Globus pallidus (tissue), 1 donor: ENCODE results near the gene G3BP1.
"Not testable (repeated sequence)": the region's sequence is repeated elsewhere in the genome, so short reads cannot be mapped to it uniquely, and the experiment has no call there.

Experiments used
- DNase-seq: peaks from one replicate; pipeline ENCODE4 v3.0.0-alpha.2; 2015; ENCODE audit warnings: low spot score

The G3BP1 gene

GRCh38 chr5:151755383-151755782 lies 16.4 kb upstream of the G3BP1 start:
- DNase-seq, result no peak

GRCh38 chr5:151757233-151758140 lies 14.3 kb upstream of the G3BP1 start:
- no peak for DNase-seq

GRCh38 chr5:151758141-151758429 lies 13.7 kb upstream of the G3BP1 start:
- no peak for DNase-seq

GRCh38 chr5:151758430-151759241 lies 13.1 kb upstream of the G3BP1 start, which contains the start of gene ATOX1:
Gene ATOX1, minus strand, starts transcription at chr5:151758631. Its CDS starts 80 bp downstream, at chr5:151758551.
- DNase-seq, result peak; percentile 93

GRCh38 chr5:151764801-151765200 lies 7.0 kb upstream of the G3BP1 start:
- no peak for DNase-seq

GRCh38 chr5:151766975-151767374 lies 4.8 kb upstream of the G3BP1 start:
- no peak for DNase-seq

GRCh38 chr5:151770383-151771258 lies 1.1 kb upstream of the G3BP1 start:
- DNase-seq, result peak; percentile 73

- DNase-seq, result peak; percentile 51
Observed at GRCh38 chr5:151772029-151772845, 483 bp downstream of the G3BP1 start.

- DNase-seq, result no peak
Observed at GRCh38 chr5:151772846-151773561, 1.2 kb downstream of the G3BP1 start.

GRCh38 chr5:151773951-151774350 lies 2.2 kb downstream of the G3BP1 start:
- no peak for DNase-seq

GRCh38 chr5:151775025-151775606 lies 3.4 kb downstream of the G3BP1 start:
- DNase-seq, result no peak

GRCh38 chr5:151779531-151780125 lies 7.9 kb downstream of the G3BP1 start:
- no peak for DNase-seq

- DNase-seq, result no peak
Observed at GRCh38 chr5:151780348-151780747, 8.6 kb downstream of the G3BP1 start.

GRCh38 chr5:151781201-151781600 lies 9.4 kb downstream of the G3BP1 start:
- no peak for DNase-seq

- not testable (repeated sequence) for DNase-seq
Observed at GRCh38 chr5:151783664-151784063, 11.9 kb downstream of the G3BP1 start.

GRCh38 chr5:151784141-151784540 lies 12.4 kb downstream of the G3BP1 start:
- DNase-seq, result no peak

- DNase-seq, result no peak
Observed at GRCh38 chr5:151786468-151786867, 14.7 kb downstream of the G3BP1 start.

- no peak for DNase-seq
Observed at GRCh38 chr5:151787817-151788216, 16.1 kb downstream of the G3BP1 start.

GRCh38 chr5:151793358-151793757 lies 21.6 kb downstream of the G3BP1 start:
- DNase-seq, result no peak

- no peak for DNase-seq
Observed at GRCh38 chr5:151795426-151795825, 23.7 kb downstream of the G3BP1 start.
